KMS-11 (cell line): ENCODE measurements around the gene RDH8.

Experiments used
- H2AFZ ChIP-seq: fragments of 200-600 bp; sonication (generic); 2 replicates; pipeline ENCODE4 v1.6.1; 2016; ENCODE audit warnings: antibody characterized with exemption, mixed run types, low read depth
- H3K27ac ChIP-seq: fragments of 200-600 bp; sonication (generic); 2 replicates; pipeline ENCODE4 v1.6.1; 2016; ENCODE audit warnings: mild to moderate bottlenecking, mixed run types
- H3K27me3 ChIP-seq: fragments of 200-600 bp; sonication (generic); 2 replicates; pipeline ENCODE4 v1.6.1; 2017; ENCODE audit warnings: mild to moderate bottlenecking, low read depth, mixed run types, moderate library complexity; ENCODE audit not compliant: insufficient read depth
- H3K36me3 ChIP-seq: fragments of 200-600 bp; sonication (generic); 2 replicates; pipeline ENCODE4 v1.6.1; 2017; ENCODE audit warnings: mild to moderate bottlenecking, mixed run types; ENCODE audit not compliant: insufficient read depth
- H3K4me1 ChIP-seq: fragments of 200-600 bp; sonication (generic); 2 replicates; pipeline ENCODE4 v1.6.1; 2016; ENCODE audit warnings: mild to moderate bottlenecking, low read depth, mixed run types; ENCODE audit not compliant: poor library complexity, severe bottlenecking
- H3K4me2 ChIP-seq: fragments of 200-600 bp; sonication (generic); 2 replicates; pipeline ENCODE4 v1.7.0; 2016; ENCODE audit warnings: mild to moderate bottlenecking, mixed run types
- H3K4me3 ChIP-seq: fragments of 200-600 bp; sonication (generic); IDR thresholded peaks from 2 replicates; pipeline ENCODE4 v1.6.1; 2017; ENCODE audit warnings: low read depth, low read length, mixed read lengths; ENCODE audit not compliant: insufficient read depth
- H3K79me2 ChIP-seq: fragments of 200-600 bp; sonication (generic); 2 replicates; pipeline ENCODE4 v1.6.1; 2016; ENCODE audit warnings: low read depth, mixed run types; ENCODE audit not compliant: insufficient read depth
- H3K9ac ChIP-seq: fragments of 200-600 bp; sonication (generic); 2 replicates; pipeline ENCODE4 v1.6.1; 2016; ENCODE audit warnings: mild to moderate bottlenecking, mixed run types
- H4K20me1 ChIP-seq: fragments of 200-600 bp; sonication (generic); 2 replicates; pipeline ENCODE4 v1.6.1; 2016; ENCODE audit warnings: mild to moderate bottlenecking, mixed run types; ENCODE audit not compliant: insufficient read depth
- TF ChIP-seq, protein P1 (sequence below): fragments of 200-600 bp; sonication (generic); conservative IDR thresholded peaks from 2 replicates; pipeline ENCODE4 v1.6.1; 2017; ENCODE audit warnings: low read depth, mild to moderate bottlenecking, antibody characterized with exemption, low read length, moderate library complexity, mixed read lengths

The RDH8 gene

GRCh38 chr19:10005632-10006334 lies 7.5 kb upstream of the RDH8 start:
- Histone ChIP-seq H3K4me1 (no peaks in the 10 kb centered on the region), H3K4me2 (no peak overlapping the region), H2AFZ (no peak overlapping the region), H3K27me3 (peaks cover 32% of the 10 kb centered on the region; the same call in 1 of the 2 replicates), H3K4me3 (no peak overlapping the region), H3K79me2 (no peaks in the 10 kb centered on the region), H3K9ac (no peak overlapping the region), H3K27ac (no peak overlapping the region), H3K36me3 (no peaks in the 10 kb centered on the region), H4K20me1 (no peaks in the 10 kb centered on the region)
- TF ChIP-seq, protein P1, sequence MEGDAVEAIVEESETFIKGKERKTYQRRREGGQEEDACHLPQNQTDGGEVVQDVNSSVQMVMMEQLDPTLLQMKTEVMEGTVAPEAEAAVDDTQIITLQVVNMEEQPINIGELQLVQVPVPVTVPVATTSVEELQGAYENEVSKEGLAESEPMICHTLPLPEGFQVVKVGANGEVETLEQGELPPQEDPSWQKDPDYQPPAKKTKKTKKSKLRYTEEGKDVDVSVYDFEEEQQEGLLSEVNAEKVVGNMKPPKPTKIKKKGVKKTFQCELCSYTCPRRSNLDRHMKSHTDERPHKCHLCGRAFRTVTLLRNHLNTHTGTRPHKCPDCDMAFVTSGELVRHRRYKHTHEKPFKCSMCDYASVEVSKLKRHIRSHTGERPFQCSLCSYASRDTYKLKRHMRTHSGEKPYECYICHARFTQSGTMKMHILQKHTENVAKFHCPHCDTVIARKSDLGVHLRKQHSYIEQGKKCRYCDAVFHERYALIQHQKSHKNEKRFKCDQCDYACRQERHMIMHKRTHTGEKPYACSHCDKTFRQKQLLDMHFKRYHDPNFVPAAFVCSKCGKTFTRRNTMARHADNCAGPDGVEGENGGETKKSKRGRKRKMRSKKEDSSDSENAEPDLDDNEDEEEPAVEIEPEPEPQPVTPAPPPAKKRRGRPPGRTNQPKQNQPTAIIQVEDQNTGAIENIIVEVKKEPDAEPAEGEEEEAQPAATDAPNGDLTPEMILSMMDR: no peak

GRCh38 chr19:10006335-10006708 lies 7.0 kb upstream of the RDH8 start:
- Histone ChIP-seq H3K4me3 (no peak overlapping the region), H3K27ac (no peak overlapping the region), H4K20me1 (no peaks in the 10 kb centered on the region), H2AFZ (no peak overlapping the region), H3K4me2 (no peak overlapping the region), H3K36me3 (no peaks in the 10 kb centered on the region), H3K79me2 (no peaks in the 10 kb centered on the region), H3K27me3 (peaks cover 37% of the 10 kb centered on the region; the same call in 1 of the 2 replicates), H3K9ac (no peak overlapping the region), H3K4me1 (no peaks in the 10 kb centered on the region)
- TF ChIP-seq, protein P1: no peak

DNA sequence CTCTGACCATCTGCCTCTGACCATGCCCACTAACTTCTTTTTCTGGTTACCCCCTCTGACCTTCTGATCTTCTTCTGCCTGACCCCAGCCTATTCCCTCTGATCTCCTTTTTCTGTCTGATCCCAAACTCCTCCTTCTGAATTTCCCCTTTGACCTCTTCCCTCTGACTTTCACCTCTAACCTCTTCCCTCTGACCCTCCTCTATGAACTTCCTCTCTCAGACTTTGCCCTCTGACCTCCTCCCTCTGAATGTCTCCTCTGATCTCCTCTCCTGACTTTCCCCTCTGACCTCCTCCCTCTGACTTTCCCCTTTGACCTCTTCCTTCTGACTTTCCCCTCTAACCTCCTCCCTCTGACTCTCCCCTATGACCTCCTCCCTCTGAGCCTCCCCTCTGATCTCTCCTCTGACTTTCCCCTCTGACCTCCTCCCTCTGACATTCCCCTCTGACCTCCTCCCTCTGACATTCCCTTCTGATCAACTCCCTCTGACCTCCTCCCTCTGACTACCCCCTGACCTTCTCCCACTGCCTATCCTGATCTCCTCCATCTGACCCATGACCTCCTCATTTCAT lies 6.4 kb upstream of the RDH8 start:
- Histone ChIP-seq H4K20me1 (no peaks in the 10 kb centered on the region), H2AFZ (no peak overlapping the region), H3K27ac (no peak overlapping the region), H3K27me3 (peaks cover 39% of the 10 kb centered on the region; the same call in 1 of the 2 replicates), H3K79me2 (no peaks in the 10 kb centered on the region), H3K4me2 (no peak overlapping the region), H3K9ac (no peak overlapping the region), H3K4me1 (no peaks in the 10 kb centered on the region), H3K4me3 (no peak overlapping the region), H3K36me3 (no peaks in the 10 kb centered on the region)
- TF ChIP-seq, protein P1: no peak

DNA sequence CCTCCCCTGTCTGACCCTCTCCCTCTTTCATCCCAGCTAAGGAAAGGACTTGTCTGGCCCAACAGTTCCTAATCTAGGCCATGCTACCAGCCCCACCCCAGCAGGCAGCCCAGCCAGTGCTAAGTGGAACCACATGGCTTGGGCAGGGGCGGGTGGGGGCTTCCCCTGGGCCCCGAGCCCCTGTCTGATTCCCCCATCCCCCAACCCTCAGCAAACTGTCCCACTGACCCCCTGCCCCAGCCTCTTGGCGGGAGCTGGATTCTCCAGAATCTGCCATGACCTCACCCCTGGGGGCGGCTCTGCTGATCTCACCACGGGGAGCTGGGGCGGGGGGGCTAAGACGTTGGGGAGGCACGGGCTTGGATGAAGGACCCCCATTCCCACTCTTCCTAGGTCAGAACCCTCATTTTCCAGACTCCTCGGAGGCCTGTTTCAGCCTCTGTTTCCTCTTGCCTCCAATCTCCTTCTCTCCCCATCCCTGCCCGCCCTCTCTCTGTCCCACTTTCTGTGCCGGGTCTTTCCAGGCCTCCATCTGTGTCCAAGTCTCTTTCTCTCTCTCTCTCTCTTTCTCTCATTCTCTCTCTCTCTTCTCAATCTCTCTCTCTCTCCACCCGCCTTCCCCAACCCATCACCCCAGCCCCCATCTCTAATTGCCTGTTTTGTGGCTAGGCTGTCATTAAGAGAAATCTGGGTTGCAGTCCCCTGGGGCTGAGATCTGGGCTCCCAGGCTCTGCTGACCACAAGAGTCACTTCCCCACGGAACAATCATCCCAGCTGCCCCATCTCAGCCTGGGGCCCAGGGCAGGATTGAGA lies 5.7 kb upstream of the RDH8 start:
- H4K20me1 ChIP-seq: no peaks in the 10 kb centered on the region
- no peak overlapping the region for H3K27ac ChIP-seq
- no peak overlapping the region for H3K9ac ChIP-seq
- no peak overlapping the region for H2AFZ ChIP-seq
- TF ChIP-seq, protein P1: no peak
- no peak overlapping the region for H3K4me3 ChIP-seq
- peaks cover 41% of the 10 kb centered on the region for H3K27me3 ChIP-seq
- no peak overlapping the region for H3K4me2 ChIP-seq
- H3K79me2 ChIP-seq: no peaks in the 10 kb centered on the region
- no peaks in the 10 kb centered on the region for H3K36me3 ChIP-seq
- no peaks in the 10 kb centered on the region for H3K4me1 ChIP-seq
